T-cell (primary cell): Measurements from ENCODE around the gene IL32. TPM values are rescaled to one million over a fixed set of nuclear protein-coding genes. Genes with fewer than 3 reads are reported as not detected.
"Not testable (repeated sequence)": the region's sequence is repeated elsewhere in the genome, so short reads cannot be mapped to it uniquely, and the experiment has no call there.

Experiments
- ATAC-seq, 4 experiments: fragments of 200-7000 bp in 3 of 4; fragments of 150-1000 bp in 1 of 4; cut with Tn5 transposase; replicated peaks in 1 of 4; 1 replicate in 3 of 4; 2 replicates in 1 of 4; pipeline ENCODE4 v1.10.0; 2021; ENCODE audit warnings: moderate library complexity in 3 of 4, mild to moderate bottlenecking in 2 of 4, moderate number of reproducible peaks in 1 of 4
- CTCF ChIA-PET, 2 donors: fragments of 300-600 bp; sonication (Branson Sonifier 250); formaldehyde crosslinking; loops; one replicate each; lab custom pipeline; 2022; ENCODE audit warnings: antibody characterized with exemption in 2 of 2; lab: Charles Lee
- POLR2A ChIA-PET, 2 donors: fragments of 300-600 bp; sonication (Branson Sonifier 250); formaldehyde crosslinking; loops; one replicate each; lab custom pipeline; 2022; ENCODE audit warnings: antibody characterized with exemption in 2 of 2; lab: Charles Lee
- DNase-seq, 35 experiments: peaks; one replicate each; pipeline versions ENCODE4 v3.0.0 to v3.0.0-alpha.2; 2013 to 2023
- H3K27ac ChIP-seq: one replicate; pipeline ENCODE4 v1.5.1; 2013; ENCODE audit warnings: low read length
- H3K27me3 ChIP-seq, 2 experiments: replicated peaks in 1 of 2; 1 replicate in 1 of 2; 2 replicates in 1 of 2; pipeline versions ENCODE4 v1.6.1 to v1.7.0; 2013; ENCODE audit warnings: low read length in 1 of 2, mixed read lengths in 1 of 2; ENCODE audit not compliant: control insufficient read depth in 2 of 2, insufficient read depth in 2 of 2; ENCODE audit errors: extremely low read depth in 1 of 2
- H3K36me3 ChIP-seq, 2 donors: 1 replicate in 1 of 2; 2 replicates in 1 of 2; pipeline versions ENCODE4 v1.6.1 to v1.7.0; 2013; ENCODE audit warnings: low read length in 1 of 2; ENCODE audit not compliant: control insufficient read depth in 2 of 2, insufficient read depth in 1 of 2; ENCODE audit errors: extremely low read depth in 1 of 2
- H3K4me1 ChIP-seq, 2 experiments: 1 replicate in 1 of 2; 2 replicates in 1 of 2; pipeline versions ENCODE4 v1.6.1 to v1.7.0; 2013; ENCODE audit warnings: low read length in 2 of 2, mixed read lengths in 1 of 2; ENCODE audit not compliant: insufficient read depth in 2 of 2, control insufficient read depth in 1 of 2; ENCODE audit errors: extremely low read depth in 1 of 2
- H3K4me3 ChIP-seq, 2 donors: 1 replicate in 1 of 2; 2 replicates in 1 of 2; pipeline versions ENCODE4 v1.5.1 to v1.7.0; 2013; ENCODE audit warnings: mild to moderate bottlenecking in 2 of 2, low read length in 1 of 2, moderate library complexity in 1 of 2; ENCODE audit not compliant: control insufficient read depth in 1 of 2; ENCODE audit errors: extremely low read depth in 1 of 2
- H3K9me3 ChIP-seq: 2 replicates; pipeline ENCODE4 v1.7.0; 2013
- H3K27ac Mint-ChIP-seq, 2 donors: one replicate each; pipeline ENCODE4 v1.8.0; 2020 to 2021; ENCODE audit warnings: mild to moderate bottlenecking in 2 of 2, mixed read lengths in 2 of 2
- H3K27me3 Mint-ChIP-seq, 2 donors: one replicate each; pipeline ENCODE4 v1.8.0; 2021 to 2022; ENCODE audit warnings: mixed read lengths in 2 of 2
- H3K36me3 Mint-ChIP-seq: one replicate; pipeline ENCODE4 v1.8.0; 2021; ENCODE audit warnings: mixed read lengths
- H3K4me1 Mint-ChIP-seq, 3 donors: one replicate each; pipeline ENCODE4 v1.8.0; 2020 to 2022; ENCODE audit warnings: mixed read lengths in 3 of 3, mild to moderate bottlenecking in 1 of 3
- H3K4me3 Mint-ChIP-seq, 3 donors: one replicate each; pipeline ENCODE4 v1.8.0; 2020 to 2022; ENCODE audit warnings: mild to moderate bottlenecking in 3 of 3, mixed read lengths in 3 of 3, moderate library complexity in 3 of 3
- H3K9me3 Mint-ChIP-seq, 3 donors: one replicate each; pipeline ENCODE4 v1.8.0; 2020 to 2022; ENCODE audit warnings: mixed read lengths in 3 of 3
- WGBS: methylation state at CpG from one replicate; pipeline ENCODE4 v1.1.5; 2013; ENCODE audit warnings: missing lambda C conversion rate; ENCODE audit not compliant: insufficient coverage; 5-methylcytosine and 5-hydroxymethylcytosine counted together
- total RNA-seq, 35 experiments: library from RNA in 6 of 35; stranded (reverse) in 6 of 35; fragments of 120-200 nt in 1 of 35; gene quantifications; one replicate each; pipeline versions ENCODE4 v1.2.1 to v1.2.4 and lab custom pipeline; 2013 to 2026

Gene IL32
- total RNA-seq, 5 donors from 2014 or later (not counting 1 experiment from before 2014, with no cell fraction given): 736 to 1,200 (median 999) TPM

GRCh38 chr16:3063625-3064386 lies 1.6 kb upstream of the IL32 start:
- Mint-ChIP-seq H3K27ac (peak overlapping the region; percentile 96 to 100), H3K9me3 (no peaks in the 10 kb centered on the region), H3K36me3 (peaks cover 21% of the 10 kb centered on the region), H3K27me3 (no peaks in the 10 kb centered on the region), H3K4me3 (peak overlapping the region; percentile 54 to 97 (median 96)), H3K4me1 (peaks cover 49 to 67% (median 59%) of the 10 kb centered on the region in 3 donors)
- peaks cover 16 to 54% of the 10 kb centered on the region in 2 experiments for H3K4me1 ChIP-seq
- H3K36me3 ChIP-seq: peaks cover 3 to 14% of the 10 kb centered on the region in 2 donors
- H3K4me3 ChIP-seq: no peak overlapping the region
- H3K27me3 ChIP-seq: no peaks in the 10 kb centered on the region
- no peaks in the 10 kb centered on the region for H3K9me3 ChIP-seq
- ATAC-seq (no peak), DNase-seq (no peak)
- ChIA-PET CTCF (interaction anchor here (0.6 to 1.8 kb wide), 6 partner anchors 11 to 564 kb away, joined by 3 to 11 read pairs (median 6); partner anchors contain the start of gene ZNF213 (in 1 of the 2)), POLR2A (no interaction called here)
- H3K27ac ChIP-seq: peak overlapping the region; percentile 99
- 100% methylated on average over 2 of the region's 8 CpGs for WGBS

GRCh38 chr16:3065742-3066439 lies 451 bp downstream of the IL32 start:
- Mint-ChIP-seq H3K36me3 (peaks cover 32% of the 10 kb centered on the region), H3K4me1 (peaks cover 62 to 72% (median 67%) of the 10 kb centered on the region in 3 donors), H3K27me3 (no peaks in the 10 kb centered on the region), H3K9me3 (no peaks in the 10 kb centered on the region), H3K27ac (peak overlapping the region; percentile 96 to 100), H3K4me3 (peak overlapping the region; percentile 96 to 100 (median 97))
- DNase-seq: peak in 6 of 35 experiments; percentile 16 to 43 (median 32)
- peak; percentile 27 to 34 (median 31) for ATAC-seq
- Histone ChIP-seq H3K27me3 (no peaks in the 10 kb centered on the region), H3K9me3 (no peaks in the 10 kb centered on the region), H3K27ac (peak overlapping the region; percentile 99), H3K36me3 (peaks cover 4 to 28% of the 10 kb centered on the region in 2 donors), H3K4me3 (peak overlapping the region; percentile 94 to 97), H3K4me1 (peaks cover 11 to 60% of the 10 kb centered on the region in 2 experiments)
- WGBS: 18% methylated on average over 20 of the region's 26 CpGs
- POLR2A ChIA-PET: interaction anchor here (0.6 to 1.0 kb wide), 2 partner anchors 9 to 63 kb away, joined by 4 to 12 read pairs; no protein-coding TSS in a partner anchor
- CTCF ChIA-PET: interaction anchor here in 1 of 2 donors (1.0 to 1.8 kb wide), 3 partner anchors 9 to 64 kb away, joined by 3 to 5 read pairs (median 5); no protein-coding TSS in a partner anchor

- Mint-ChIP-seq H3K27ac (peak overlapping the region; percentile 96 to 100), H3K4me1 (peaks cover 67 to 77% (median 72%) of the 10 kb centered on the region in 3 donors), H3K9me3 (no peaks in the 10 kb centered on the region), H3K36me3 (peaks cover 32% of the 10 kb centered on the region), H3K4me3 (peak overlapping the region; percentile 96 to 100 (median 97)), H3K27me3 (no peaks in the 10 kb centered on the region)
- CTCF ChIA-PET: interaction anchor here in 1 of 2 donors (1.0 to 1.8 kb wide), 2 partner anchors 8 to 63 kb away, joined by 5 read pairs; no protein-coding TSS in a partner anchor
- 12% methylated on average over 3 of the region's 7 CpGs for WGBS
- H3K4me1 ChIP-seq: peaks cover 12 to 65% of the 10 kb centered on the region in 2 experiments
- ATAC-seq (peak in 1 of 4 experiments; percentile 10), DNase-seq (peak in 1 of 35 experiments; percentile 22)
- H3K27me3 ChIP-seq: no peaks in the 10 kb centered on the region
- POLR2A ChIA-PET: interaction anchor here in 1 of 2 donors (1.0 kb wide), 1 partner anchor 8 kb away, joined by 12 read pairs; no protein-coding TSS in a partner anchor
- peak overlapping the region; percentile 99 for H3K27ac ChIP-seq
- H3K9me3 ChIP-seq: no peaks in the 10 kb centered on the region
- peaks cover 6 to 28% of the 10 kb centered on the region in 2 donors for H3K36me3 ChIP-seq
- H3K4me3 ChIP-seq: peak overlapping the region; percentile 94 to 97
Observed at GRCh38 chr16:3066440-3066748, 954 bp downstream of the IL32 start.

- no peaks in the 10 kb centered on the region for H3K9me3 Mint-ChIP-seq
Observed at GRCh38 chr16:3068487-3068886, 3.0 kb downstream of the IL32 start.

GRCh38 chr16:3069146-3069545 lies 3.7 kb downstream of the IL32 start:
- Mint-ChIP-seq H3K4me3 (peak overlapping the region in 2 of 3 donors; percentile 53 to 97), H3K27ac (peak overlapping the region; percentile 89 to 94), H3K36me3 (peaks cover 32% of the 10 kb centered on the region), H3K4me1 (peaks cover 72 to 79% (median 76%) of the 10 kb centered on the region in 3 donors)
- CTCF ChIA-PET, H3K4me3 ChIP-seq, DNase-seq, H3K9me3 ChIP-seq, H3K9me3 Mint-ChIP-seq, ATAC-seq, H3K27me3 Mint-ChIP-seq, H3K27me3 ChIP-seq: not testable (repeated sequence)
- POLR2A ChIA-PET: interaction anchor here in 1 of 2 donors (0.6 kb wide), 1 partner anchor 16 kb away, joined by 4 read pairs; no protein-coding TSS in a partner anchor
- H3K4me1 ChIP-seq: peaks cover 26 to 85% of the 10 kb centered on the region in 2 experiments
- H3K36me3 ChIP-seq: peaks cover 6 to 28% of the 10 kb centered on the region in 2 donors
- WGBS: 87% methylated on average over 5 of the region's 11 CpGs
- H3K27ac ChIP-seq: peak overlapping the region; percentile 34

More at GRCh38 chr16:3068487-3068886, 3.0 kb downstream of the IL32 start:
- Histone ChIP-seq H3K4me3 (peak overlapping the region; percentile 94 to 97), H3K36me3 (peaks cover 6 to 28% of the 10 kb centered on the region in 2 donors), H3K27me3 (no peaks in the 10 kb centered on the region), H3K4me1 (peaks cover 19 to 85% of the 10 kb centered on the region in 2 experiments), H3K27ac (peak overlapping the region; percentile 99), H3K9me3 (no peaks in the 10 kb centered on the region)
- ChIA-PET CTCF (no interaction called here), POLR2A (no interaction called here)
- Mint-ChIP-seq H3K27ac (peak overlapping the region; percentile 97 to 99), H3K4me3 (peak overlapping the region; percentile 96 to 100 (median 97)), H3K27me3 (no peaks in the 10 kb centered on the region), H3K4me1 (peaks cover 72 to 79% (median 74%) of the 10 kb centered on the region in 3 donors), H3K36me3 (peaks cover 32% of the 10 kb centered on the region)
- ATAC-seq (peak in 2 of 4 experiments; percentile 13 to 15), DNase-seq (peak in 1 of 35 experiments; percentile 32)
- WGBS: 0% methylated on average over 1 of the region's 4 CpGs
